Measurements from ENCODE around the gene SLC26A4.
A peak's percentile ranks its signal among the peaks of the same experiment; 100 is the strongest.

The SLC26A4 gene

DNA sequence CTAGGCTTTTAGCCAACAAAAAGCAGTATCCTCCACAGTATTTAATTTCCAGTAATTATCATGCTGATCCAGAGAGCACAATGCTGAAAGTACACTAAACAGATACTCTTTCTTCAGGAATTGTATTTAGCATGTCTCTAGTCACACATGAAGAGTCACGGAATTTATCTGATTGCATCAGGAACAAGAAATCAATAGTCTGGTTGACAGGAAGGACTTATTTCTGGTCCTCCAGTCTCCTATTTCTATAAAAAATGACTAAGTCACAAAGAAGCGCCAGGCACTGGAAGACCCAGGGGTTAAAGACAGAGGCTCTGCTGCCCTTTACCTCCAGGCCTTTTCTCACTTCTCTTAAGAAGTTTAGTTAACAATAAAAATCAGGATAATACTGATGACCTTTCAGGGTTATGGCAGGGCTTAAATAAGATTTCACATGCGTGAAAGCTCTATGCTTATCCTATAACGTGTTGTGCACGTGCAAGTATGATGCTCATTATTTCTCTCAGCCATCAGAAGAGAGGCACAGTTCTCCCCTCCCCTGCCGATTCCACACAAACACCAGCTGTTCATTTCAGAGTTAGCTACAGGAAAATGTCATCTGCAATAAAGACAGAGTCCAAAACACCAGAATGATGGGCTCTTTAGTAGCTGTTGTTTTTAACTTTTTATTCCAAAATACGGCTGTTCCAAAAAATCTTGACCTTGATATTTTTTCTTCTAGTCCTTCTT is 36.9 kb downstream of the SLC26A4 start:
- no peak for DNase-seq (ENCODE audit: low read depth)

DNA sequence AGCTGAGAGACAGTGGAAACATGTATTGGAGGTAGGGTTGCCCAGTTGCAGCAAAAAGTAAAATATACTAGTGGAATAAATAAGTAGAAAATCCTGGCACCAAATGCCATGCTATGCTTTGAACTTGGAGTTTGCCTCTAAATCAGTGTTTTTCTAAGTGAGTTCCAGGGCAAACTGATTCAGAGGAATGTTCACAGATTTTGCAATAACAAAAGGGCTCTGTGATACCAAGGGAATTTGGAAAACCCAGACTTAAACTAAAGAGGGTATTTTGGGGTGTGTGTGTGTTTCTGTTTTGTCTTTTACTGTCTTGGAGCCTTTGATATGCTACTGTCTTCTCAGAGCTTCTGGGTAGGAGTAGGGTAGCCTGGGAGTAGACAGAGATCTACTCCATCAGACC is 39.9 kb downstream of the SLC26A4 start:
- DNase-seq (ENCODE audit: low read depth) = no peak

DNA sequence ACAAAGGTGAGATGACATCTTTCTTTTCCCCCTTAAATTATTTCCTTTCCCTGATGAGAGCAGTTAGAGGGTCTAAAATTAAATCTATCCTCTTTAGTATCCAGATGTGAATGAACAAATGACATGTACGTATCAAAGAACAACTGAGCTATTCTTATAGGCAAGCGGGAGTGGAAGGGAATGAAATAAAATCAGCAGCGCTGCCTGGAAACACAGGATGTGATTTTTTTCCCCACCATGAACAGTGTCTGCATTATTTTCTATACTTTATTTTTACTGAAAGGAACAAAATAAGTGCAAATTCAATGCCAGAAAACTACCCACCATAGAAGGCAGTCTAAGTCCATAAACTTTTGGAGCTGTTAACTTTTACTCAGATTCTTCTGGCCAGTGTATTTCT is 40.6 kb downstream of the SLC26A4 start:
- DNase-seq (ENCODE audit: low read depth) = no peak

DNA sequence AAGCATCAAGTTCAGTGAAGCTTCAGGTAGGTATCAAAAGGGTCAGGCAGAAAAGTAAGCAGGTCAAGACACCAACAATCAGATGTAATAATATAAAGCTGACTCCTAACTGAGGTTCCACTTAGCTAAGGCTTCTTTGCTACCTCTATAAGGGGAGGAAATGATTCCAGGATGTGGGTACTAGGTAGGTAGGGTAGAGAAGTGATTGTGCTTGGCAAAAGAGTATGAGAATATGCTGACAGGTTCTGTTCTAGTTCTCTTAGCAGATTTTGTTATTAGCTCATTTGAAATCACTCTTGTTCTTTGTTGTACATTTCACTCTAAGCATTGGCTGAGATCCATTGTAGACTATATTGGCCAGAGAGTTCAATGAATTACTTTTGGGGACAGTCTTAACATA is 42.6 kb downstream of the SLC26A4 start:
- no peak for DNase-seq (ENCODE audit: low read depth)

DNA sequence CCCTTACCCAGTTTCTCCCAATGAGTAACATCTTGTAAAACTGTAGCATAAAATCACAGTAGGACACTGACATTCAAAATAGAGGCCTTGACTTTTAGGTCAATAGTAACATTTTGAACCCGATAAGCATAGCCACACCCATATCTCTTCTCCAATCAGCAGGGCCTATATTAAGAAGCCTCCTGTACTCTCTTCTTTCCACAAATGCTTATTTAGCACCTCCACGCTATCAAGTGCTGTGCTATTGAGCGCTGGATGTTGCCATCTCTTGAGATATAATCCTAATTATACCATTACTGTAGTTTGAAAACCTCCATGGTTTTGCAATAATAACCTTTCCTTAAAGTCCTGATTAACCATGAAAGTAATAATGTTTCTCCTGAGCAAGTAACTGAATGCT is 43.2 kb downstream of the SLC26A4 start:
- no peak for DNase-seq (ENCODE audit: low read depth)

DNA sequence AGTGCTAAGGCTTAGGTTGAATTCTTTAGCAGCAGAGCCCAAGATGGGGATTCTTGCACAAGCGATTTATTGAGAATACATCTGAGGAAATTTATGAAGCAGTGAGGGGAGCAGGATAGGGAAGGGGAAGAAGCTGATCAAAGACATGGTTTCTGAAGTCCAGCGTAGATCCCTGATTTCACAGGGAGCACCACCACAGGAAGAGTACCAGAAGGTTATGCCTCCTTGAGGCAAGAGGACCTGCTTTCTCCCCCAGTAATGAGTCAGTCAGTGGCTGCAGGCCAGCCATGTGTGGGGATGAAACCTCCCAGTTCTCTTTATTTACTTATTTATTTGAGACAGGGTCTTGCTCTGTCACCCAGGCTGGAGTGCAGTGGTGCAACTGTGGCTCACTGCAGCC is 48.3 kb downstream of the SLC26A4 start:
- no peak for DNase-seq (ENCODE audit: low read depth)

DNA sequence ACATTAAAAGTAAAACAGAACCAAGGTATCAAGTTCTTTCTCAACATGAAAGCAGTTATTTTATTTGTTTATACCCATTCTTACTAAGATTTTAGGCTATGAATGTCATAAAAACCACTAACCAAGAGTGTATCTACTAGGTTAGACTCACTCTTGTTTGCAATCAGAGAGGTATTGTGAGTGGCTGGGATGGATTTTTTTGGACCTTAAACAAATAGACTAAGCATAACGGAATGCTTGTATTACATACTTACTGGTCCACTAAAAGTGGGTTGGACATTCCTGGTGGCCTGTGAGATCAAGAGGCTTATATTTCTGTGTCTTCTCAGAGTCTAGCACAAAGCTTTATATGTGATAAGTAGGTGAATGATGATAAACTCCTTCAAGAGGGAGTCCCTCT is 50.7 kb downstream of the SLC26A4 start:
- no peak for DNase-seq (ENCODE audit: low read depth)

DNA sequence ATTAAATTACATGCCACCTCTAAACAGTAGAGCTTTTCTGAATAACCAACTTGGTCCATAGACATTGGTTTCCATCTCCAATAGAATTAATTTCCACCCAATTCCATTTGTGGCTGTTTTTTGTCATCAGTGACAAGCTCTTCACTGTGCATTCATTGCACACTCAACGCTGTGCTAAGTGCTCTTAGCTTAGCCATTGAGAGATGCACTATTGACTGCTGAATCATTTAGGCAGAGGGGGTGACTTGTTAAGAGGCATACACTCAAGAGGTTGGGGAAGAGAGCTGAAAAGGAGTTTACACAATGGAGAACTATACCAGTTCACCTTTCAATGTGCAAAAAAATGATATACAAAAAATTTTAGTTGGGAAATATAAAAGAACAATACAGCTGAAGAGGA is 51.4 kb downstream of the SLC26A4 start:
- no peak for DNase-seq (ENCODE audit: low read depth)

DNA sequence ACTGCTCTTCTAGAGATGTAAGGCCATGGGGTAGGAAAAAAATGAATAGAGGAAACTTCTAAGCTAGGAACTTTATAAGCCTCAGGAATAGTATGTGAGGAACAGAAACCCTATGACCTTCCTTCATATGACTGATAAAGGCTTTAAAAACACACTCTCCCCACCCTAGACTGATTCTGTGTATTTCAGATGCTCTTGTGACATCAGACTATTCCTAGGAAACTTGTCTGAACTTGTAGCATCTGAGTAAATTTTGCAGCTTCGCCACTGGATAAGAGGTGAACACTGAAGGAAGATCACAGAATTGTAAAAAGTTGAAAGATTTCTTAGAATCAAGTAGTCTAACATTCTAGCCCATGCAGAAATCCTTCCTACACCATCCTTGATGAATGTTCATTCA is 52.3 kb downstream of the SLC26A4 start:
- no peak for DNase-seq (ENCODE audit: low read depth)

DNA sequence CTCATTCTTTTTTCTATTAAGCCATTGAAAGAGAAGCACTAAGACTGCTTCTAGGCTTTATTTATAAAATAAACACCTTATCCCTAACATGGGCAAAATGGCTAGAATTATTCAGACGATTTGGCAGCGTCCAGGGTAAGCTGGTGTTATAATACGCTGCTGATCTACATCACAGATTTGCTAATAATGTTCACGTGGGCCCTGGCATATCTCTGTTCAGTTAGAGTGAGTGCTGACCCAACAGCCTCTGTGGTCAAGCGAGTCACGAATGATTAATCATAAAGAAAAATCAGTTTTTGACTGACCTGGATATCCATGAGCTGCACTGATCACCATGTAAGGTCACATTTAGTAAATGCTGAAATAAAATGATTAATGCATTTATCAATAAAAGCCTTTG is 54.9 kb downstream of the SLC26A4 start:
- DNase-seq (ENCODE audit: low read depth) = no peak

DNA sequence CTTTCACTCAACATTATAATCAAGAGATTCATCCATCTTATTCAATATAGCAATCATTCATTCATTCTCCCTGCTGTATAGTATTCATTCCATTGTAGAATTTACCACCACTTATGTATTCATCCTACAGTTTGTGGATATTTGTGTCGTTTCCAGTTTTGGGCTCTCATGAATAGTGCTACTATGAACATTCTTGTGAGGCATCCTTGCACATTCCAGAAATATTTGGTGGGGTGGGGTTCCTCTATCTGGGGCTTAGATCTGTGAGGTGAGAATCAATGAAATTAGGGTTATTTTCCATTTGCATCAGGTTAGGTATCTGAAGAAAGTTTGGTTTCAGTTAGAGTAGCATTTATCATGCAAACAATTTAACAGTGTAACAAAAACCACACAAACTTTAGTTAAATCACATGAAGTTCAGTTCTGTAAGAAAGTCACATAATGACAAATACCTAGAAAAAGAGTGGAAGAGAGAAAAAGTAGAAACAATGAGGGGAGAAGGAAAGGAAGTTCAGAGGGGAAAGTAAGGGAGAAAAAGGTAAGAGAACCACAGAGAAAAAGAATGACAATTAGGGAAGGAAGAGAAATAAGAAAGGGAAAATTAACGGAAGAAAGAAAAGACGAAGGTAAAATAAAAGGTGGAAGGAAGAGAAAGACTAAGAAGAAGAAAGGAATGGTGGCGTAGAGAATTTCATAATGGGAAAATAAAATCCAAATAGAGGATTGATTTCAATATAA is 58.0 kb downstream of the SLC26A4 start:
- no peak for DNase-seq (ENCODE audit: low read depth)

DNA sequence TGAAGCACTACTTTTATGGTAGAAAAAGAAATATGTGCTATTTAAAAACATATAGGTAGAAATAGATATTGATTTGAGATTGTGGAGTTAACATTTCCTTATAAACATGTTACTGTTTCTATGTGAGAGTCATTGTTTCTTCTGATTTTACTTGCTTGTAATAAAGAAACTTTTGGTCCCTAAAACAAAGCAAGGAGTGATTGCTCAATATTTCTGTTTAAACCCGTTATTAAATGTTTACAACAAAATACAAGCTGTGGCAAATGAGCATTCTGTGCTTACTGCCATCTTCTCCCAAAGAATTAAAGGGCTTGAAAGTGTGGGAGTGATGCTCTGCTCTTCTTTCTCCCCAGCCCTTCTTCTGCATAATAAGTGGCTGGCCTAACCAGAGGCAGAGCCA is 60.7 kb downstream of the SLC26A4 start:
- no peak for DNase-seq (ENCODE audit: low read depth)

DNA sequence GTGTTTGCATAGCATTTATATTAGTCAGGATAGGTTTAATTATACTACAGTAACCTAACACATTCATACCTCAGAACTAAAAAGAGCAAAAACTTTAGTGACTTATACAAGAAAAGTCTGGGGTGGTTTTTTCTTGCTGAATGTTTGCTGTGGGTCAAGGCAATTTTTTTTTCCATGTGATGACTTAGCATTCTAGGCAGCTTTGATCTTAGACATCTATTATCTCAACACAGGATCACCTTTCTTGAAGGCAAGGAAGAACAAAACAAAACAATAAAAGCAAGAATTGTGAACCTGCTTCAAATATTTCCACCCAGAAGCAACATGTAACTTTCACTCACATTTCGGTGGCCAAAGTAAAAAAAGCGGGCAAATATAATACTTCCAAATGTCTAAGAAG is 62.6 kb downstream of the SLC26A4 start:
- DNase-seq (ENCODE audit: low read depth) = no peak

DNA sequence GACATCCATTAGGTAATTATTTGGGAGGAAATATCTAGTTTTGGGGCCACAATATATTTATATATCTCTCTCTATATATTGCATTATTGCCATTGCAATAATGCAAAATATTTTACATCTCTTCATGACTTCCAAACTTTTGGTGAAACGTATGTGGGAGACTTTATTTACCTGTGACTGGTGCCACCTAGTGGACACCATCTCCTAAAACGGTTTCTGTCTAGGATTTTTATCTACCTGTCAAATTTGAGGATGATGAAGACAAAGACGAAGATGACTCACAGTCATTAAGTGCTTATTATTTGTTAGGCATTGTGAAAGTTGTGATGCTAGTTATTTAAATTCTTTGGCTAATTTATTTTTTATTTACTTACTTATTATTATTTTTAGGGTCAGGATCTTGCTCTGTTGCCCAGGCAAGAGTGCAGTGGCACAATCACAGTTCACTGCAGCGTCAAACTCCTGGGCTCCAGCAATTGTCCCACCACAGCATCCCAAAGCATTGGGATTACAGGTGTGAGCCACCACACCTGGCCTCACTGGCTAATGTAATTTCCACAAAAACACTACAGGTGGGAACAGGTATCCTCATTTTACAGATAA is 64.6 kb downstream of the SLC26A4 start:
- no peak for DNase-seq (ENCODE audit: low read depth)

DNA sequence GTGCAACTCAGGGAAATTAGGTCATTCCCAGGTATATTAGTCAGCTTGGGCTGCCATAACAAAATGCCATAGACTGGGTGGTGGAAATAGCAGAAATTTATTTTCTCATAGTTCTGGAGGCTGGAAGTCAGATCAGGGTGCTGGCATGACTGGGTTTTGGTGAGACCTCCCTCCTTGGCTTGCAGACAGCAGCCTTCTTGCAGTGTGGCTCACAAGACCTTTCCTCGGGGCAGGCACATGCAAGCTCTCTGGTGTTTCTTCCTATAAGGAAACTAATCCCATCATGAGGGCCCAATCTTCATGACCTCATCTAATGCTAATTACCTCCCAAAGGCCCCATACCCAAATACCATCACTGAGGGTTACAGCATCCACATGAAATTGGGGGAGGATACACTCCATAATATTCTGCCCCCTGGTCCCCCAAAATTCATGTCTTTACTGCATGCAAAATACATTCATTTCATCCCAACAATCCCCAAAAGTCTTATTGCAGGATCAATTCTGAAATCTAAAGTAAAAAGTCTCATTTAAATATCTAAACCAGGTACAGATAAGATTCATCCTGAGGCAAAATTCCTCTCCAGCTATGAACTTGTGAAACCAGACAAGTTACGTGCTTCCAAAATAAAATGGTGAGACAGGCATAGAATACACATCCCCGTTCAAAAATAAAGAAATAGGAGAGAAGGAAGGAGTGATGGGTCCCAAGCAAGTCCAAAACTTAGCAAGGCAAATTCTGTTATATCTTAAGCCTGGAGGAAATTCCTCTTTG is 65.9 kb downstream of the SLC26A4 start:
- DNase-seq (ENCODE audit: low read depth) = no peak

DNA sequence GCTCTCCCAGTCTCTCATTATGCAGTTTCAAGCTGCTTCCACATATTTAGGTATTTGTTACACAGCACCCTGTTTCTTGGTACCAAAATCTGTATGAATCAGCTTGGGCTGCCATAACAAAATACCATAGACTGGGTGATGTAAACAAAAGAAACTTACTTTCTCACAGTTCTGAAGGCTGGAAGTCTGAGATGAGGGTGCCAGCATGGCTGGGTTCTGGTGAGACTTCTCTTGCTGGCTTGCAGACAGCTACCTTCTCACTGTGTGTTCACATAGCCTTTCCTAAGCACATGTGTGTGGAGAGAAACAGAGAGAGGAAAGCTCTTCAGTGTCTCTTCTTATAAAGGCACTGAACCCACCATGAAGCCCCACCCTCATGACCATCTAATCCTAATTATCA is 67.6 kb downstream of the SLC26A4 start:
- no peak for DNase-seq (ENCODE audit: low read depth)

DNA sequence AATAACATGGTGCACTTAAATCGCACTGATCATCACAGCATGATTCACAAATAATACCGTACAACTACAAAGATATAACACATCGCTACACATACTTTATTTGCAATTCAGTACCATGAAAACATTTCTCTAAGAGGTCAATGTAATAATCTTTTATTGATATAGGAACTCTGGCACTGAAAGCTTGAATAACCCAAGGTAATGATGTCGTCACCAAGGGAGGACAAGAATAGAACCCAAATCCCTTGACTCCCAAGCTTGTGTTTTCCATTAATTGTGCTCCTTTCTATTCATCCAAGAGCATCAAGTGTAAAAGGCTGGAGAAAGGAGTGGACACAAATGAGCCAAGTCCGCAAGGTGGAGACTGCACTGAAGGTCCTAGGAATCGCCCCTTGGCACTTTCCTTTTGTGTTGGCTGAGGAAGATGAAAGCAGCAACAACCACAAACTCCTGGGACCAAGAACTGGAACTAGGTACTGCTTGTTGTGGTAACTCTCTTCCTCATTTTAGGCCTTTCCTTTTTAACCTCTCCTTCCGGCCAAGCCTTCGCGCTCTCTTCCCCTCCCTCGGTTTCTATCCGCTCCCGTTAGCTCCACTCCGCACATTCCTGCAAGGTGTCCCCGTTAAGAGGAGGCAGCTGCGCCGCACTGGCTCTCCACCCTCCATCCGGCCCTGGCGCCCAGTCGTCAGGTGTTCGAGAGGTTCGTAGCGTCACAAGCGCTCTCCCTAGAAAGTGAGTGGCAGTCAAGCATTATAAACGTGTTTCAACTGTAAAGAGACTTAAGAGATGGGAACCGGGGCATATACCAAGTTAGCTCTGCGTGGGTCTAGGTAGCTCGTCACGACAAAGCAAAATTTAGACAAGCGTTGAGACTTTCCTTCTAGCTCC is 82.3 kb downstream of the SLC26A4 start:
- no peak for DNase-seq (ENCODE audit: low read depth)

DNA sequence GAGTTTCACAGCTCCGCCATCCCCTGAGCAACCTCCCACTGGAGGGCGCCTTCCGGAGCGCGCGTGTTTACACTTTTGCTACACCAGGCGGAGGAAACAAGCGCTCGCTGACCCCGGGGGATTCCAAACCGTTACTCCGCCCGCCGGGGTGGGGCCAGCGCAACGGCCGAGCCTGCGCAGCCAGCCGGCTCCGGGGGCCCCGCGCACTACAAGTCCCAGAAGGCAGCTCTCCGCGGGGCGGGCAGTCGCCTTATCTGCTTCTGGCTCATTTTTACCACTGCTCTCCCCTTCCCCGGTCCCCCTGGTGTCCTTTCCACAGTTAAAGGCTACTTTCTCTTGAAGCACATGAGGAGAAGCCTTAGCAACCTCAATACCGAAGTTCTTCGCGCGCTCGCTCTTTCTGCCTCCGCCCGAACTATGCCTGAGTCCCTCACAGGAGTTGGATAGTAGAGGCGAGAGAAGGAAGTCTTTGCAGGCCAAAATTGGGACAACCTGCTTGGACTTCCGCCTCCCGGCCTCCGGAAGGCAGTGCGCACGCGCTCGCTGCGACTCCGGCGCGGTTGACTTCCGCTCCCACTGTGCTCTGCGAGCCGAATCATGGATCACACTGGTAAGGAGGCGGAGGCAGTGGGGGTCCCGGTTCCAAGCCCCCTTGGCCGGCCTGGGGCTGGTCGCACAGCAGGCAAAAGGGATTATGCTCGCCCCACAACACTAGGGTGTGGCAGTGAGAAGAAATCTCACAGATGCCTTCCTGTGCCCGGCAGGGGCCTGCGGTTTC is 83.1 kb downstream of the SLC26A4 start, which contains the start of gene CBLL1:
TSS of gene CBLL1 (plus strand) at position 576 of the 778 bp plus-strand sequence. CDS start at position 598, 22 bp downstream.
- DNase-seq (ENCODE audit: low read depth) = peak; percentile 97

DNA sequence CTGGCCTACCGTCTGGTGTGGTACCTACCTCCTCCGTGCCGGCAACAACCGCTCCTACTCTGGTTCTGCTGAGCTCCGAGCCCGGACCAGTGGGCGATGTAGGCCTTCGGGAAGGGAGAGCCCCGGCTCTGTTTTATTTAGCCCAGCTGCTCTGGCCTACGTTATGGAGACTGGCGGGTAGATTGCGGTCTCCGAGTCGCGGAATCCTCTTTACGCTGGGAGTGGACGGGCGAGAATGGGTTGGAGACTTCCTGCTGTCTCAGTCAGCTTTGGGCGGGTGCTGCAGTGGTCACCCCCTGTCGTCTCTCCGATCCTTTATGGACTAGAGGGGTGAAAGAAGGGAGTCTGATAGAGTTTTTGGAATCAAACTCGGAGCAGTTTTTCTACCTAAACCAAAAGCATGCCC is 83.7 kb downstream of the SLC26A4 start:
- no peak for DNase-seq (ENCODE audit: low read depth)

DNA sequence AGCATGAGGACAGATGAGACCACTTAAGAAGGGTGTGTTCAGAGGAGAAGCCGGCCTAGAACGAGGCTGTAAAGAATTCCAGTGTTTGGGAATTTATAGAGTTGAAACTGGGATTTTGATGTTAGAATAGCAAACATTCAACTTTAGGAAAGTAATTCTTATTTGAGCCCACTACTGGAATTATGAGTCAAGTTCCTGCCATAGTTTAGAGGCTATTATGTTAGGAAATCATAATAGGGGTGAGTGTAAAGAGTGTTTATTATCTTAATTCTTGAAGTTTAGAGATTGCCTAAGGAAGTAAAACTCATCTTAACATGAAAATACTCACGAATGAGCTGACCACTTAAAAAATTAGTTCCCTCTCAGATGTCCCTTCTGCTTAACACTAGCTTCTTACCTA is 85.4 kb downstream of the SLC26A4 start:
- DNase-seq (ENCODE audit: low read depth) = no peak

DNA sequence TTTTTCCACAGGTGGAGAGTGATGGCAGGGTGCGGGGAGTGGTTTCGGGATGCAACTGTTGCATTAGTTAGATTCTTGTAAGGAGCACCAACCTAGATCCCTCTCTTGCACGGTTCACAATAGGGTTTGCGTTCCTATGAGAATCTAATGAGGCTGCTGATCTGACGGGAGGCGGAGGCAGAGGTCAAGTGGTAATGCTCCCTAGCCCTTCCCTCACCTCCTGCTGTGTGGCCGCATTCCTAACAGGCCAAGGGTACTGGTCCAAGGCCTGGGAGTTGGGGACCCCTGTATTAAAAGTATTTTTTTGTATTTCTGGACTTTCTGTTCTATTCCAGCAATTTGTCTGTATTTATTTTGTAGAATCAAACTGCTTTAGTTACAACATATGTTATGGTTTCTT is 90.5 kb downstream of the SLC26A4 start:
- DNase-seq (ENCODE audit: low read depth) = no peak
